WTC11 (cell line): ENCODE results near the gene CHST14. TPM values are rescaled to one million over a fixed set of nuclear protein-coding genes. Genes with fewer than 3 reads are reported as not detected.

Source experiments
- ATAC-seq: fragments of 200-7000 bp; cut with Tn5 transposase; 2 replicates; pipeline ENCODE4 v1.10.0; 2021; ENCODE audit warnings: mild to moderate bottlenecking, moderate library complexity
- CTCF ChIA-PET: fragments of 300-600 bp; sonication (Branson Sonifier 250); formaldehyde crosslinking; loops from one replicate; lab custom pipeline; 2021; ENCODE audit warnings: antibody characterized with exemption; lab: Charles Lee
- POLR2A ChIA-PET: fragments of 350-600 bp; sonication (Branson Sonifier 250); formaldehyde crosslinking; loops from one replicate; lab custom pipeline; 2021; ENCODE audit warnings: antibody characterized with exemption; lab: Charles Lee
- DNase-seq: peaks from one replicate; pipeline ENCODE4 v3.0.0; 2021; ENCODE audit warnings: low spot score
- H3K27ac Mint-ChIP-seq: 2 replicates; pipeline ENCODE4 v1.8.0; 2021; ENCODE audit warnings: mixed read lengths
- H3K27me3 Mint-ChIP-seq: 2 replicates; pipeline ENCODE4 v1.8.0; 2021; ENCODE audit warnings: low read depth, mild to moderate bottlenecking, moderate library complexity, mixed read lengths
- H3K36me3 Mint-ChIP-seq: 2 replicates; pipeline ENCODE4 v1.8.0; 2021; ENCODE audit warnings: mixed read lengths
- H3K4me1 Mint-ChIP-seq: 2 replicates; pipeline ENCODE4 v1.8.0; 2022; ENCODE audit warnings: mixed read lengths
- H3K4me3 Mint-ChIP-seq: 2 replicates; pipeline ENCODE4 v1.8.0; 2021; ENCODE audit warnings: mild to moderate bottlenecking, moderate library complexity, mixed read lengths
- H3K9me3 Mint-ChIP-seq: 2 replicates; pipeline ENCODE4 v1.8.0; 2021; ENCODE audit warnings: mixed read lengths
- ATF1 ChIP-seq: sonication (generic); formaldehyde crosslinking; IDR thresholded peaks from 2 replicates; pipeline ENCODE4 v1.8.1; 2023; ENCODE audit warnings: mild to moderate bottlenecking, moderate library complexity, missing genetic modification reagents
- ETV6 ChIP-seq: sonication (generic); formaldehyde crosslinking; IDR thresholded peaks from 2 replicates; pipeline ENCODE4 v1.8.1; 2022; ENCODE audit warnings: mild to moderate bottlenecking, missing genetic modification reagents
- FOXP1 ChIP-seq: sonication (generic); formaldehyde crosslinking; IDR thresholded peaks from 2 replicates; pipeline ENCODE4 v1.8.0; 2022; ENCODE audit warnings: missing genetic modification reagents, mild to moderate bottlenecking, moderate library complexity, borderline replicate concordance
- GTF2I ChIP-seq: fragments of 250-450 bp; sonication (Bioruptor Pico); conservative IDR thresholded peaks from 2 replicates; pipeline ENCODE4 v1.4.0; 2021; ENCODE audit warnings: mild to moderate bottlenecking
- HMGA2 ChIP-seq: fragments of 250-450 bp; sonication (Bioruptor Pico); IDR thresholded peaks from 2 replicates; pipeline ENCODE4 v1.4.0; 2021; ENCODE audit warnings: mild to moderate bottlenecking, moderate library complexity
- IRF2 ChIP-seq: sonication (generic); formaldehyde crosslinking; IDR thresholded peaks from 2 replicates; pipeline ENCODE4 v1.8.0; 2022; ENCODE audit warnings: low read depth, missing genetic modification reagents, borderline replicate concordance
- KAT7 ChIP-seq: sonication (generic); formaldehyde crosslinking; IDR thresholded peaks from 2 replicates; pipeline ENCODE4 v1.8.1; 2023; ENCODE audit warnings: missing genetic modification reagents, mild to moderate bottlenecking, borderline replicate concordance
- NFE2L1 ChIP-seq: sonication (generic); formaldehyde crosslinking; IDR thresholded peaks from 2 replicates; pipeline ENCODE4 v1.8.1; 2023; ENCODE audit warnings: missing genetic modification reagents
- NR1H2 ChIP-seq: sonication (generic); formaldehyde crosslinking; IDR thresholded peaks from 2 replicates; pipeline ENCODE4 v1.9.0; 2021; ENCODE audit warnings: mild to moderate bottlenecking, moderate library complexity, missing genetic modification reagents
- RELA ChIP-seq: sonication (generic); formaldehyde crosslinking; IDR thresholded peaks from 2 replicates; pipeline ENCODE4 v1.8.1; 2022; ENCODE audit warnings: missing genetic modification reagents, mild to moderate bottlenecking, borderline replicate concordance
- SMAD3 ChIP-seq: sonication (generic); formaldehyde crosslinking; IDR thresholded peaks from 2 replicates; pipeline ENCODE4 v1.8.0; 2022; ENCODE audit warnings: missing genetic modification reagents, mild to moderate bottlenecking, borderline replicate concordance
- TEAD4 ChIP-seq: sonication (generic); formaldehyde crosslinking; IDR thresholded peaks from 2 replicates; pipeline ENCODE4 v1.8.0; 2022; ENCODE audit warnings: mild to moderate bottlenecking, missing genetic modification reagents
- ZNF219 ChIP-seq: sonication (generic); formaldehyde crosslinking; IDR thresholded peaks from 2 replicates; pipeline ENCODE4 v1.8.0; 2023; ENCODE audit warnings: missing genetic modification reagents, mild to moderate bottlenecking, borderline replicate concordance
- ZNF317 ChIP-seq: sonication (generic); formaldehyde crosslinking; IDR thresholded peaks from 2 replicates; pipeline ENCODE4 v1.8.1; 2023; ENCODE audit warnings: low read depth, mild to moderate bottlenecking, moderate library complexity, missing genetic modification reagents, borderline replicate concordance
- ZNF416 ChIP-seq: fragments of 250-450 bp; sonication (Bioruptor Pico); IDR thresholded peaks from 2 replicates; pipeline ENCODE4 v1.9.0; 2021; ENCODE audit warnings: mild to moderate bottlenecking, inconsistent platforms
- ZNF423 ChIP-seq: fragments of 250-450 bp; sonication (Bioruptor Pico); IDR thresholded peaks from 2 replicates; pipeline ENCODE4 v2.1.2; 2022; ENCODE audit warnings: mild to moderate bottlenecking, moderate library complexity
- total RNA-seq: library from RNA; stranded (reverse); gene quantifications from 3 replicates; pipeline ENCODE4 v1.2.3, GENCODE V29; 2021
- TF ChIP-seq, protein P1 (sequence below): sonication (generic); formaldehyde crosslinking; IDR thresholded peaks from 2 replicates; pipeline ENCODE4 v1.8.1; 2022; ENCODE audit warnings: low read depth, mild to moderate bottlenecking, moderate library complexity, missing genetic modification reagents, borderline replicate concordance
- TF ChIP-seq, protein P2 (sequence below): sonication (generic); formaldehyde crosslinking; IDR thresholded peaks from 2 replicates; pipeline ENCODE4 v1.8.1; 2023; ENCODE audit warnings: mild to moderate bottlenecking, missing genetic modification reagents, borderline replicate concordance
- TF ChIP-seq, protein P3 (sequence below): sonication (generic); formaldehyde crosslinking; IDR thresholded peaks from 2 replicates; pipeline ENCODE4 v1.8.0; 2023; ENCODE audit warnings: missing genetic modification reagents

CHST14 gene
- total RNA-seq, 1 experiment from 2014 or later: 21.3 TPM

DNA sequence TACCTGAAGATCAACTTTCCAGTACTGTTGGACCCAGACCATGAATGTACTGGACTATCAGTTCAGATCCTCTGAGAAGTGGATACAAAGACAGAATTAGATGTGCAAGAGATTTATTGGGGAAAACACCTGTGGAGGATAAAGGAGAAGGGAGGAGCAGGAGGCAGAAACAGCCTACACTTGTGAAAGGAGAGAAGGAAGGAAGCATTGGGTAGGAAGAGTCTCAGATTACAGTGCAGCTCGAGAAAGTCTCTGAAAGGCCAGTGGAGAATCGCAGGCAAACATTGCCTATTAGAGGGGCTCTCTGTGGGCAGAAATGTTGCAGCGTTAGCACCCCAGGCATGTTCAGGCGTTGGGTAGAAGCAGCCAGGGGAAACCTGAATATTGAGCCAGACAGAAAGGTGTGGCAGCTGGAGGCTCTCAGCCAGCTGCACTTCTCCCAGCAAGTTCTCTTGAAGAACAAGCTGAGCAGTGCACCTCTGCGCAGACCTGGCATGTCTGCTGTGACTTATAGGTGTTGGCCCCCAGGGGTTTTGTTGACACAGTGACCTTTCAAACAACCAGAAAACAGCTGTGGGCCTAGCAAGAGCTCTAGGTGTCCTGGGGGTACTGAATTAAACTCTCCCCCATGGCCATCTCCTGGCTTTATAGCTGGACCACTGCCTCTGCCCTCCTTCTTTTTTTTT is 7.0 kb downstream of the CHST14 start (continued):
- no peak for TF ChIP-seq TEAD4

DNA sequence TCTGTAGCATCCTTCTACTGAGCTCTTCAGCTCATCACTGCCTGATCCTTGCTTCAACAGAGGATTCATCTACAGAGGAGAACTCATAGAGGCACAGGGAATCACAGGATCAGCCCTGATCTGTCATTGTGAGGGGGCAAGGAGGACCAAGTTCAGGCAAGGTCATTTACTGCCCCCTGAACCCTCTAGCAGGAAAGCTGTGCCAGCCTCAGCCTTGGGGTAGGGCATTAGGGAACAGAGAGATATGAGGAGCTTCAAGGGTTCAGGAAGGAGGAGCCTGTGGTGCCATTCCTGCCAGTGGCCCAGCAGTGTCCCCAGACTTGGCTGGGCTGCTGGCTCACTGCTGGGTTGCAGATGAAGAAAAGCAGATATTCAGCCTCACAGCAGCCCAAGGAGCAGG is 8.2 kb downstream of the CHST14 start:
- H3K9me3 Mint-ChIP-seq: no peaks in the 10 kb centered on the region
- ChIA-PET CTCF (interaction anchor here (0.7 to 1.2 kb wide), 2 partner anchors 188 to 200 kb away, joined by 3 read pairs; no protein-coding TSS in a partner anchor), POLR2A (no interaction called here)
- H3K27ac Mint-ChIP-seq: no peak overlapping the region
- peaks cover 2% of the 10 kb centered on the region for H3K27me3 Mint-ChIP-seq
- DNase-seq (no peak), ATAC-seq (no peak)
- no peak for TF ChIP-seq FOXP1 (CRISPR knock-in tag)
- TF ChIP-seq IRF2: no peak
- no peak for TF ChIP-seq NR1H2 (CRISPR knock-in tag)
- no peak for TF ChIP-seq RELA (CRISPR knock-in tag)
- TF ChIP-seq, protein P1, sequence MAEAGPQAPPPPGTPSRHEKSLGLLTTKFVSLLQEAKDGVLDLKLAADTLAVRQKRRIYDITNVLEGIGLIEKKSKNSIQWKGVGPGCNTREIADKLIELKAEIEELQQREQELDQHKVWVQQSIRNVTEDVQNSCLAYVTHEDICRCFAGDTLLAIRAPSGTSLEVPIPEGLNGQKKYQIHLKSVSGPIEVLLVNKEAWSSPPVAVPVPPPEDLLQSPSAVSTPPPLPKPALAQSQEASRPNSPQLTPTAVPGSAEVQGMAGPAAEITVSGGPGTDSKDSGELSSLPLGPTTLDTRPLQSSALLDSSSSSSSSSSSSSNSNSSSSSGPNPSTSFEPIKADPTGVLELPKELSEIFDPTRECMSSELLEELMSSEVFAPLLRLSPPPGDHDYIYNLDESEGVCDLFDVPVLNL (CRISPR knock-in tag): no peak
- no peak overlapping the region for H3K4me3 Mint-ChIP-seq
- peaks cover 31% of the 10 kb centered on the region for H3K4me1 Mint-ChIP-seq
- no peaks in the 10 kb centered on the region for H3K36me3 Mint-ChIP-seq

DNA sequence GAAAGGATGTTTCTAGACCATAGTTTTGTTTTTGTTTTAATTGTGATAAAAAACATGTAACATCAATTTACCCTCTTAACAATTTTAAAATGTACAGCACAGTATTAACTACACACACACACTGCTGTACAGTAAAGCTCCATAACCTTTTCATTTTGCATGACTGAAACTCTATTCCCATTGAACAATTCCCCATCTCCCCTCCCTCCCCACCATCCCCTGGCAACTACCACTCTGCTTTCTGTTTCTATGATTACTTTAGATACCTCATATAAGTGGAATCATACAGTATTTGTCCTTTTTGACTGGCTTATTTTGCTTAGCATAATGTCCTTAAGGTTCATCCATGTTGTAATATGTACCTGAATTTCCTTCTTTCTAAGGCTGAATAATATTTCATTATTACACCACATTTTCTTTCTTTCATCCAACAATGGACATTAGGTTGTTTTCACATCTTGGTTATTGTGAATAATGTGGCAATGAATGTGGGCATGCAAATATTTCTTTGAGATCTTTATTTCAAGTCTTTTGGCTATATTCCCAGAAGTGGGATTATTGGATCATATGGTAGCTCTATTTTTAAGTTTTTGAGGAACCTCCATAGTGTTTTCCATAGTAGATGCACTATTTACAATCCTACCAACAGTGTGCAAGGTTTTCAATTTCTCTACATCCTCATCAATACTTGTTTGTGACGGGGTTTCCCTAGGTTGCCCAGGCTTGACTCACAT is 10.7 kb downstream of the CHST14 start:
- ATAC-seq (no peak), DNase-seq (no peak)
- Mint-ChIP-seq H3K9me3 (no peaks in the 10 kb centered on the region), H3K27ac (no peak overlapping the region), H3K27me3 (peaks cover 2% of the 10 kb centered on the region), H3K4me1 (peaks cover 15% of the 10 kb centered on the region), H3K36me3 (no peaks in the 10 kb centered on the region), H3K4me3 (no peak overlapping the region)
- POLR2A ChIA-PET: no interaction called here
- TF ChIP-seq SMAD3 (CRISPR knock-in tag) (no peak), ZNF416 (CRISPR knock-in tag) (no peak), ZNF317 (CRISPR knock-in tag) (no peak), ZNF219 (CRISPR knock-in tag) (no peak), ATF1 (no peak), GTF2I (no peak), NFE2L1 (CRISPR knock-in tag) (no peak), HMGA2 (CRISPR knock-in tag) (no peak), ETV6 (no peak), ZNF423 (CRISPR knock-in tag) (no peak), KAT7 (no peak)
- TF ChIP-seq, protein P2, sequence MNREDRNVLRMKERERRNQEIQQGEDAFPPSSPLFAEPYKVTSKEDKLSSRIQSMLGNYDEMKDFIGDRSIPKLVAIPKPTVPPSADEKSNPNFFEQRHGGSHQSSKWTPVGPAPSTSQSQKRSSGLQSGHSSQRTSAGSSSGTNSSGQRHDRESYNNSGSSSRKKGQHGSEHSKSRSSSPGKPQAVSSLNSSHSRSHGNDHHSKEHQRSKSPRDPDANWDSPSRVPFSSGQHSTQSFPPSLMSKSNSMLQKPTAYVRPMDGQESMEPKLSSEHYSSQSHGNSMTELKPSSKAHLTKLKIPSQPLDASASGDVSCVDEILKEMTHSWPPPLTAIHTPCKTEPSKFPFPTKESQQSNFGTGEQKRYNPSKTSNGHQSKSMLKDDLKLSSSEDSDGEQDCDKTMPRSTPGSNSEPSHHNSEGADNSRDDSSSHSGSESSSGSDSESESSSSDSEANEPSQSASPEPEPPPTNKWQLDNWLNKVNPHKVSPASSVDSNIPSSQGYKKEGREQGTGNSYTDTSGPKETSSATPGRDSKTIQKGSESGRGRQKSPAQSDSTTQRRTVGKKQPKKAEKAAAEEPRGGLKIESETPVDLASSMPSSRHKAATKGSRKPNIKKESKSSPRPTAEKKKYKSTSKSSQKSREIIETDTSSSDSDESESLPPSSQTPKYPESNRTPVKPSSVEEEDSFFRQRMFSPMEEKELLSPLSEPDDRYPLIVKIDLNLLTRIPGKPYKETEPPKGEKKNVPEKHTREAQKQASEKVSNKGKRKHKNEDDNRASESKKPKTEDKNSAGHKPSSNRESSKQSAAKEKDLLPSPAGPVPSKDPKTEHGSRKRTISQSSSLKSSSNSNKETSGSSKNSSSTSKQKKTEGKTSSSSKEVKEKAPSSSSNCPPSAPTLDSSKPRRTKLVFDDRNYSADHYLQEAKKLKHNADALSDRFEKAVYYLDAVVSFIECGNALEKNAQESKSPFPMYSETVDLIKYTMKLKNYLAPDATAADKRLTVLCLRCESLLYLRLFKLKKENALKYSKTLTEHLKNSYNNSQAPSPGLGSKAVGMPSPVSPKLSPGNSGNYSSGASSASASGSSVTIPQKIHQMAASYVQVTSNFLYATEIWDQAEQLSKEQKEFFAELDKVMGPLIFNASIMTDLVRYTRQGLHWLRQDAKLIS (CRISPR knock-in tag): no peak
- TF ChIP-seq, protein P3, sequence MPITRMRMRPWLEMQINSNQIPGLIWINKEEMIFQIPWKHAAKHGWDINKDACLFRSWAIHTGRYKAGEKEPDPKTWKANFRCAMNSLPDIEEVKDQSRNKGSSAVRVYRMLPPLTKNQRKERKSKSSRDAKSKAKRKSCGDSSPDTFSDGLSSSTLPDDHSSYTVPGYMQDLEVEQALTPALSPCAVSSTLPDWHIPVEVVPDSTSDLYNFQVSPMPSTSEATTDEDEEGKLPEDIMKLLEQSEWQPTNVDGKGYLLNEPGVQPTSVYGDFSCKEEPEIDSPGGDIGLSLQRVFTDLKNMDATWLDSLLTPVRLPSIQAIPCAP: no peak
- CTCF ChIA-PET: no interaction called here
